ENCODE measurements around the gene WNT7A.

WNT7A gene

DNA sequence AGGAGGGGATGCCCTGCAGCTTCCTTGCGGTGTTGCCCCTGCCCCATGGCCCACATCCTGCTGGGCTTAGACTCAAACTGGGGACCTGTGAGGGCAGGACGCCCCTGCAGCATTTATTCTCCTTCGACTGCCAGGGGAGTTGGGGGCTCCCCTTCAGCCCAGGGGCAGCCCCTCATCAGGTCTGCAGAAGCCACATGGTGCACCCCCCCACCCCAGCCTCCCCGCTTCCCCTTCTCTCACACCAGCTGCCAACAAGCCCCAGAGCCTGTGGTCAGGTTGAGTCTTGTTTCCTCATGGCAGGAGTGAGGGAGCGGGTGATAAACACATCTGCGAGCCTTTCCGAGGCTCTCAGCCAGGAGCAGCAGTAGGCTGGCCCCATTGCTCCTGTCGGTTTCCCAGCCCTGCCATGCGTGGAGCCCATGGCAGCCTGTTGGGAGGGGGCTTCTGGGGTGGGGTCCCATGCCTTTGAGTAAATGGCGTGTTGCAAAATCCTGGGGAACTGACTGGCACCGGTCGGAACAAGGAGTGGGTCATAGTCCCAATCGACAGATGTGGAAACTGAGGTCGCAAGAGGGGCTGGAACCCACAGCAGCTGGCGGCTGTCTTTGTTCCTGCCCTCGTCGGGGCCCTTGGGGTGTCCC is 27.8 kb downstream of the WNT7A start:
- FAIRE-seq (no peak), DNase-seq (ENCODE audit: insufficient read length, low spot score) (no peak)
- TF ChIP-seq, protein P1, sequence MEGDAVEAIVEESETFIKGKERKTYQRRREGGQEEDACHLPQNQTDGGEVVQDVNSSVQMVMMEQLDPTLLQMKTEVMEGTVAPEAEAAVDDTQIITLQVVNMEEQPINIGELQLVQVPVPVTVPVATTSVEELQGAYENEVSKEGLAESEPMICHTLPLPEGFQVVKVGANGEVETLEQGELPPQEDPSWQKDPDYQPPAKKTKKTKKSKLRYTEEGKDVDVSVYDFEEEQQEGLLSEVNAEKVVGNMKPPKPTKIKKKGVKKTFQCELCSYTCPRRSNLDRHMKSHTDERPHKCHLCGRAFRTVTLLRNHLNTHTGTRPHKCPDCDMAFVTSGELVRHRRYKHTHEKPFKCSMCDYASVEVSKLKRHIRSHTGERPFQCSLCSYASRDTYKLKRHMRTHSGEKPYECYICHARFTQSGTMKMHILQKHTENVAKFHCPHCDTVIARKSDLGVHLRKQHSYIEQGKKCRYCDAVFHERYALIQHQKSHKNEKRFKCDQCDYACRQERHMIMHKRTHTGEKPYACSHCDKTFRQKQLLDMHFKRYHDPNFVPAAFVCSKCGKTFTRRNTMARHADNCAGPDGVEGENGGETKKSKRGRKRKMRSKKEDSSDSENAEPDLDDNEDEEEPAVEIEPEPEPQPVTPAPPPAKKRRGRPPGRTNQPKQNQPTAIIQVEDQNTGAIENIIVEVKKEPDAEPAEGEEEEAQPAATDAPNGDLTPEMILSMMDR (IDR thresholded peaks at IDR 0.05; ENCODE audit: insufficient read depth, missing control alignments), result no peak

DNA sequence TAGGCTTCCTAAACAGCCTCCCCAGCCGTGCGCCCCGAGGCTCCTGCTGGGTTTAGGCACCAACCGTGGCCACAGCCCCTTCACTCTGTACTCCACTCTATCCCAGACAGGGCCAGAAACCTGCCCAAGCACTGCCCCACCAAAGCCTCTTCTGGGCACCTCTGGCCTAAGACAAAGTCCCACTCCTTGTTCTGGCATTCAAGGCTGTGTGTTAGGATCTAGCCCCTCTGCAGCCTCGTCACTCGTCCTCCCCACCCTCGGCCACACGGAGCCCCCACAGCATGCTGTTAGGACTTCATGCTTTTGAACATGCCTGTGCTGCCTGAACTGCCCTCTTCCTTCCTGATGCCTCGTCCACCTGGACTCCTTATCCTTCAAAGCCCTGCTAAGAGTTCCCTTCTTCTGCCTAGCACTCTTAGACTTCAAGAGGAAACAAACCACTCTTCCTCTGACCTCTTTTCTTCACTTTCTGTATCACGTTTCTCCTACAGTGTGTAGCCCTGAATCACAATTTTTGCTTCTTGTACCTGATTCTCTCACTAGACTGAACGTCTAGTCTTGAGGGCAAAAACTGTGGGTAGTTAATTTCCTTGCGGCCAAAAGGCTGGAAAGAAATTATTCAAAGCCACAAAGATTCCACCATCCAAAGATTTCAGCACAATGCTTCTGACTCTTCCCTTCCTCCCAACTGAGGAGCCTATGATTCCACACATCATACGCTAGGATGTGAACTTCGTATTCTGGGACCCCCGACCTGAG is 28.6 kb downstream of the WNT7A start:
- TF ChIP-seq, protein P1 (IDR thresholded peaks at IDR 0.05; ENCODE audit: insufficient read depth, missing control alignments), result no peak
- FAIRE-seq, result no peak
- DNase-seq (ENCODE audit: insufficient read length, low spot score), result no peak

DNA sequence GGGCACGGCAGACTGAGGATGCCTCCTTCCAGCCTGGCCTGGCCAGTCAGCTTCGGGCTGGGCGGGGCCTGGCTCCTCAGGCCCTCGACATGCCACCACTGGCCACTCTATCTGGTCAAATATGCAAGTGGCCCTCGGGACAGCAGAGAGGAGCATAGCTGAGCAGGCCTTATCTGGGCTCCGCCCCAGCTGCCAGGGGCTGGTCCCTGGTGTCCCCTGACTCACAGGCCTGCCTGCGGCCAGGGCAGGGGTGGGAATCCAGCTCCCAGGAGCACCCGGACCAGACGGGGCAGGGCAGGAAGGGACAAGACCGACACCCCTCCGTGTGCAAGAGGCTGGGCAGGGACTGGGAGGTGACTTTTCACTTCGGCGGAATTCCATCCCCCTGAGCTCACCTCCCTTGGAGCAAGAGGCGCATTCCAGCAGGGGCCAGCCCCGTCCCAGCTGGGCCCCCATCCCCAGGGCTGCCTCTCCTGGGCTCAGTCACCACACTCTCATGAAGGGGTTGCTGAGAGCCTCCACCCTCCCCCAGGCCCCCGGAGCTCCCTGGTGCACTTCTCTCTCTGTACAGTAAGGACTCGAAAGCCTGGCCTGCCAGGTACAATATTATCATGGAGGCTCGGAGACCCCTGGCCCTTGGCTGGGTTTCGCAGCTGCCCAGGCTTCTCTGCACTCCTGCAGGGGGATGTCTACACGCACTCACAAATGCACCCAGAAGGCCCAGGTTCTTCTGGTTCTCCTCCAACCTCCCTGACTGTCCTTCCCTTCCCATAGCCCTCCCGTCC is 29.5 kb downstream of the WNT7A start:
- TF ChIP-seq, protein P1 (IDR thresholded peaks at IDR 0.05; ENCODE audit: insufficient read depth, missing control alignments), result no peak
- no peak for FAIRE-seq
- no peak for DNase-seq (ENCODE audit: insufficient read length, low spot score)

DNA sequence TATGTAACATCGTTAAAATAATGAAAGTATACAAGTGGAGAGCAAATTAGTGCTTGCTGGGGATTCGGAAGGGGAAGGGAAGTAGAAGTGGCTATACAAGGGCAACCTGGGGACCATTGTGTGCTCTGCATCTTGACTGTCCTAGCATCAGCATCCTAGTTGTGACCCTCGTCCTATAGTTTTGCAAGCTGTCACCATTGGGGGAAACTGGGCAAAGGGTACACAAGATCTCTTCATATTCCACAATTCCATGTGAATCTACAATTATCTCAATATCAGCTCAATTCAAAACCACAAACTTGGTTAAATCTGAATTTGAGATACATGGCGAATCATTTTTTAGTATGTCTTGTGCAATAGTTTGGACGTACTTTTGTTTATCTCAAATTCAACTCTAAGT is 30.9 kb downstream of the WNT7A start:
- FAIRE-seq, result no peak
- TF ChIP-seq, protein P1 (IDR thresholded peaks at IDR 0.05; ENCODE audit: insufficient read depth, missing control alignments), result no peak
- no peak for DNase-seq (ENCODE audit: insufficient read length, low spot score)

DNA sequence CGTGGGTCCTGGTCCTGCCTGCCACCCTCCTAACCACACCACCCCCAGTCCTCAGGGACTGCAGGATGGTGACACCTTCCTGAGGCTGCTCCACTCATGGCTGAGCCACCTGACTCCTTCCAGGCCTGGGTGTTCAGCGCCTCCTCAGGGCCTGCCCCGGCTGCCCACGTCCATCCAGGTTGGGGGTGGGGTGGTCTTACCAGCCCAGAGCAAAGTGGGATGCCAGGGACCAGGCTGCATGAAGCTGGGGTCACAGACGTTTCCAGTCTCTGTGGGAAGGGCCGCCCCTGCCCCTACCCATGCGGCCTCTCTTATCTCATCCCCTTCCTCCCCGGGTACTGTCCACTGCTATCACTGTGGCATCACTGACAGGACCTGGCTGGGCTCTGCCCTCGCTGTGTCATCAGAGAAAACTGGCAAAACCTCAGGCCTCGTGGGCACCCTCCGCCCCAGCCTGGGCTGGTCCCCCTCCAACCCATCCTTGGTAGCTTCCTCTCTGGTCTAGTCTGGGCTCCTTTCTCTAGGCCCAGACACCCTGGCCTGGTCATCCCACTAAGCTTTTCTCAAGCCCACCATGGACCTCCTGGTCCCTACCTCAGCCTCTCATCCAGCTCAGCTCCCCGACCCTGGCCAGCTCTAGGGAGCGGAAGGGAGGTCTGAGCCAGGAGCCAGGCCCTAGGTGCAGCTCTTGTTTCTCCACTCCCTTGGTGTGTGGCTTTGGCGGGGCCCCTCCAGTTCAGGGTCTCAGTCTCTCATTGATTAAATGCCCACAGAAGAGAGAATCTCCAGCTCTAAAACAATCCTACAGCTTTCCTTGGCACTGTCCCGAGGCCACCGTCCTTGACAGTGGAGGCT is 32.9 kb downstream of the WNT7A start:
- TF ChIP-seq, protein P1 (IDR thresholded peaks at IDR 0.05; ENCODE audit: insufficient read depth, missing control alignments), result no peak
- DNase-seq (ENCODE audit: insufficient read length, low spot score), result no peak
- no peak for FAIRE-seq

DNA sequence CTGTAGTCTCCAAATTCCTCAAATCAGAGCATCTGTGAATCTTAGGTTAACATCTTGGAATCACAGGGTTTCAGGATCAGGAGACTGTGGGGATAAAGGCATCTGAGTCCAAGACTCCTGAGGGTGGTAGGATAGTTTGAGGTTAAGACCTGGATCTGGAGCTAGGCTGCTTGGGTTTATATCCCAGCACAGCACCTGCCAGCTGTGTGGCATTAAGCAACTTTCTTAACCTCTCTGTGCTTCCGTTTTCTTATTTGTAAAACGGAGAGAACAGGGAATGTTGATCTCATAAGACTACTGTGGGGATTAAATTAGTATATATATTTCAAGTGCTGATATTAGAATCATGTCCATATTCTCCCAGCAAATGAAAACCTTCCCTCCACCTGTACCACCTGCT is 33.6 kb downstream of the WNT7A start:
- no peak for DNase-seq (ENCODE audit: insufficient read length, low spot score)
- no peak for FAIRE-seq
- TF ChIP-seq, protein P1 (IDR thresholded peaks at IDR 0.05; ENCODE audit: insufficient read depth, missing control alignments), result no peak

Measured in D721Med (cell line).